ENCODE measurements around the gene CORO2B.

CORO2B gene

GRCh38 chr15:68734881-68735280 is 156.1 kb downstream of the CORO2B start:
- TF ChIP-seq EZH2 (optimal IDR thresholded peaks at IDR 0.05; ENCODE audit: low read depth, low read length), result no peak
- H3K4me3 ChIP-seq (ENCODE audit: low read length), result no peak overlapping the region
- H3K36me3 ChIP-seq (replicated peaks; ENCODE audit: insufficient read depth, low read length), result no peaks in the 10 kb centered on the region
- no peaks in the 10 kb centered on the region for H4K20me1 ChIP-seq (ENCODE audit: insufficient read depth, low read length)
- DNase-seq, result no peak
- H3K9me2 ChIP-seq (replicated peaks; ENCODE audit: insufficient read depth, low read length), result no peaks in the 10 kb centered on the region
- no peak overlapping the region for H3K9ac ChIP-seq (ENCODE audit: low read length)
- no peak overlapping the region for H3K27ac ChIP-seq (ENCODE audit: low read length)
- H3K27me3 ChIP-seq (replicated peaks; ENCODE audit: insufficient read depth, low read length), result no peaks in the 10 kb centered on the region
- no peaks in the 10 kb centered on the region for H3K9me3 ChIP-seq (replicated peaks; ENCODE audit: insufficient read depth, low read length)
- H2AFZ ChIP-seq (ENCODE audit: low read length), result no peak overlapping the region
- no peaks in the 10 kb centered on the region for H3K4me1 ChIP-seq (ENCODE audit: low read length)
- no peaks in the 10 kb centered on the region for H3K79me2 ChIP-seq (ENCODE audit: low read length)
- H3F3A ChIP-seq (ENCODE audit: insufficient read depth, low read length), result no peaks in the 10 kb centered on the region
- H3K4me2 ChIP-seq (ENCODE audit: low read depth, low read length), result no peak overlapping the region

DNA sequence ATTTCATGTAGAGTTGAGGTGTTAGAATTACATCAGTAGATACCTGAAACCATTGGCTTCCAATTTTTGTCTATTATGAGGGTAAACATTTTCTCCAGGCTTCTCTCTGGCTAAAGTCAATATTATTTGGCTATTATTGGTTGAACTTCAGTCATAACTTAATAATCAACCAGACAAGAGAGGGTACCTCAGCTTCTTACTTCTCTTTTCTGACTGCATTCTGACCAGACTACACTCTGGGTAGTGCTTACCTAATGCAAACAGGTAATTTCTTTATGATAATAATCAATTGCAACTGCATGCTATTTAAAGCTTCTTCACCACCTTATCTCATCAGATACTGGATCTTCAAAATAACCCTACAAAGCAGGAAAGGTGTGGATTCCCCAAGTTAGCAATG is 156.8 kb downstream of the CORO2B start:
- Histone ChIP-seq H3K4me3 (ENCODE audit: low read length) (no peak overlapping the region), H3K27me3 (replicated peaks; ENCODE audit: insufficient read depth, low read length) (no peaks in the 10 kb centered on the region), H3K27ac (ENCODE audit: low read length) (no peak overlapping the region), H3K9me3 (replicated peaks; ENCODE audit: insufficient read depth, low read length) (no peaks in the 10 kb centered on the region), H3K36me3 (replicated peaks; ENCODE audit: insufficient read depth, low read length) (no peaks in the 10 kb centered on the region), H2AFZ (ENCODE audit: low read length) (no peak overlapping the region), H3K4me1 (ENCODE audit: low read length) (no peaks in the 10 kb centered on the region), H4K20me1 (ENCODE audit: insufficient read depth, low read length) (no peaks in the 10 kb centered on the region), H3K79me2 (ENCODE audit: low read length) (no peaks in the 10 kb centered on the region), H3F3A (ENCODE audit: insufficient read depth, low read length) (no peaks in the 10 kb centered on the region), H3K9me2 (replicated peaks; ENCODE audit: insufficient read depth, low read length) (no peaks in the 10 kb centered on the region), H3K4me2 (ENCODE audit: low read depth, low read length) (no peak overlapping the region), H3K9ac (ENCODE audit: low read length) (no peak overlapping the region)
- TF ChIP-seq EZH2 (optimal IDR thresholded peaks at IDR 0.05; ENCODE audit: low read depth, low read length), result no peak
- no peak for TF ChIP-seq EZH2phosphoT487 (IDR thresholded peaks at IDR 0.05; ENCODE audit: low read length)
- no peak for TF ChIP-seq CTCF (IDR thresholded peaks at IDR 0.05; ENCODE audit: low read length)
- DNase-seq, result no peak

DNA sequence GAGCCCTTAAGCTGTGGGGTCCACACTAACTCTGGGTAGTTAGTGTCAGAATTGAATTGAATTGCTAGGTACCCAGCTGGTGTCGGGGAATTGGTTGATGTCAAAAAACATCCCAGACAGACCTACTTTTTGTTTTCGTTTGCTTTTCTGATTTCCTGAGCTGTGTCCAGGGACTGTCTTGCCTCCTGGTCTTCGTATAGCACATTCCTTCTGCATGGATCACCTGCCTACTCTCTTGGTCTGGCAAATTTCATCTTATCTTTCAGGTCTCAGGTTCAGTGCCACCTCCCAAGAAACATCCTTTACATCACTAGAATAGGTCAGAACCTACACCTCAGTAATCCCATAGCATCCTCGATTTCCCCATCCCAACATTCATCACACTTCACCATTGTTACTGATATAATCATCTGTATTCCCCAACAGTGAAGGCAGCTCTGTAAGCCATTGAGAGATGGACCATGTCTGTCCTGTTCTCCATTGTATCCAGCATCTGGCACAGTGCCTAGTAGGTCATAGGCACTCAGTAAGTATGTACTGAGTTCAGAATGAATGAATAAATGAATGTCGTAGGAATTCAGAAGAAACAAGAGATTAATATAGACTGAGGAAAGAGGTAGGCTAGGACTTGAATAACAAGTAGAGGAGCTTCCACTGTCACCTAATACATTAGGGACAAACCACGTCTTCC is 160.7 kb downstream of the CORO2B start:
- Histone ChIP-seq H3K27me3 (replicated peaks; ENCODE audit: insufficient read depth, low read length) (no peaks in the 10 kb centered on the region), H3K79me2 (ENCODE audit: low read length) (no peaks in the 10 kb centered on the region)
- no peak for TF ChIP-seq EZH2 (optimal IDR thresholded peaks at IDR 0.05; ENCODE audit: low read depth, low read length)
- no peak for TF ChIP-seq CTCF (IDR thresholded peaks at IDR 0.05; ENCODE audit: low read length)
- TF ChIP-seq EZH2phosphoT487 (IDR thresholded peaks at IDR 0.05; ENCODE audit: low read length), result no peak

GRCh38 chr15:68743256-68743655 is 164.5 kb downstream of the CORO2B start:
- TF ChIP-seq EZH2 (optimal IDR thresholded peaks at IDR 0.05; ENCODE audit: low read depth, low read length) (no peak), EZH2phosphoT487 (IDR thresholded peaks at IDR 0.05; ENCODE audit: low read length) (no peak), CTCF (IDR thresholded peaks at IDR 0.05; ENCODE audit: low read length) (no peak)
- Histone ChIP-seq H3K36me3 (replicated peaks; ENCODE audit: insufficient read depth, low read length) (no peaks in the 10 kb centered on the region), H3K27ac (ENCODE audit: low read length) (no peak overlapping the region), H3K4me2 (ENCODE audit: low read depth, low read length) (no peak overlapping the region), H3K79me2 (ENCODE audit: low read length) (no peaks in the 10 kb centered on the region), H3K9ac (ENCODE audit: low read length) (no peak overlapping the region), H3K9me2 (replicated peaks; ENCODE audit: insufficient read depth, low read length) (no peaks in the 10 kb centered on the region), H2AFZ (ENCODE audit: low read length) (no peak overlapping the region), H3F3A (ENCODE audit: insufficient read depth, low read length) (no peaks in the 10 kb centered on the region), H4K20me1 (ENCODE audit: insufficient read depth, low read length) (no peaks in the 10 kb centered on the region), H3K9me3 (replicated peaks; ENCODE audit: insufficient read depth, low read length) (no peaks in the 10 kb centered on the region), H3K27me3 (replicated peaks; ENCODE audit: insufficient read depth, low read length) (no peaks in the 10 kb centered on the region), H3K4me1 (ENCODE audit: low read length) (no peaks in the 10 kb centered on the region), H3K4me3 (ENCODE audit: low read length) (no peak overlapping the region)
- no peak for DNase-seq

More for the DNA sequence above, 160.7 kb downstream of the CORO2B start:
- Histone ChIP-seq H3K4me3 (ENCODE audit: low read length) (no peak overlapping the region), H3K9me3 (replicated peaks; ENCODE audit: insufficient read depth, low read length) (no peaks in the 10 kb centered on the region), H3F3A (ENCODE audit: insufficient read depth, low read length) (no peaks in the 10 kb centered on the region), H4K20me1 (ENCODE audit: insufficient read depth, low read length) (no peaks in the 10 kb centered on the region), H3K36me3 (replicated peaks; ENCODE audit: insufficient read depth, low read length) (no peaks in the 10 kb centered on the region), H3K4me2 (ENCODE audit: low read depth, low read length) (no peak overlapping the region), H3K9ac (ENCODE audit: low read length) (no peak overlapping the region), H2AFZ (ENCODE audit: low read length) (no peak overlapping the region), H3K9me2 (replicated peaks; ENCODE audit: insufficient read depth, low read length) (no peaks in the 10 kb centered on the region), H3K27ac (ENCODE audit: low read length) (no peak overlapping the region), H3K4me1 (ENCODE audit: low read length) (no peaks in the 10 kb centered on the region)
- DNase-seq, result no peak
